ENCODE data around the gene ABCC4. TPM values are rescaled to one million over a fixed set of nuclear protein-coding genes. Genes with fewer than 3 reads are reported as not detected.

ABCC4 gene
- total and polyA plus RNA-seq, 2 of the 13 experiments (the other 11 are each of a cell fraction or from before 2014, with no cell fraction given) = 4.2 to 11.3 TPM

- TF ChIP-seq, protein P1, sequence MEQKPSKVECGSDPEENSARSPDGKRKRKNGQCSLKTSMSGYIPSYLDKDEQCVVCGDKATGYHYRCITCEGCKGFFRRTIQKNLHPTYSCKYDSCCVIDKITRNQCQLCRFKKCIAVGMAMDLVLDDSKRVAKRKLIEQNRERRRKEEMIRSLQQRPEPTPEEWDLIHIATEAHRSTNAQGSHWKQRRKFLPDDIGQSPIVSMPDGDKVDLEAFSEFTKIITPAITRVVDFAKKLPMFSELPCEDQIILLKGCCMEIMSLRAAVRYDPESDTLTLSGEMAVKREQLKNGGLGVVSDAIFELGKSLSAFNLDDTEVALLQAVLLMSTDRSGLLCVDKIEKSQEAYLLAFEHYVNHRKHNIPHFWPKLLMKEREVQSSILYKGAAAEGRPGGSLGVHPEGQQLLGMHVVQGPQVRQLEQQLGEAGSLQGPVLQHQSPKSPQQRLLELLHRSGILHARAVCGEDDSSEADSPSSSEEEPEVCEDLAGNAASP (CRISPR knock-in tag; IDR thresholded peaks at IDR 0.05; ENCODE audit: borderline replicate concordance) = no peak
- no peak for TF ChIP-seq AHR (CRISPR knock-in tag; IDR thresholded peaks at IDR 0.05)
- no peak for TF ChIP-seq MED1 (CRISPR knock-in tag; IDR thresholded peaks at IDR 0.05)
- TF ChIP-seq KAT8 (CRISPR knock-in tag; IDR thresholded peaks at IDR 0.05) = no peak
- TF ChIP-seq HOXA5 (CRISPR knock-in tag; IDR thresholded peaks at IDR 0.05) = no peak
- TF ChIP-seq, protein P2, sequence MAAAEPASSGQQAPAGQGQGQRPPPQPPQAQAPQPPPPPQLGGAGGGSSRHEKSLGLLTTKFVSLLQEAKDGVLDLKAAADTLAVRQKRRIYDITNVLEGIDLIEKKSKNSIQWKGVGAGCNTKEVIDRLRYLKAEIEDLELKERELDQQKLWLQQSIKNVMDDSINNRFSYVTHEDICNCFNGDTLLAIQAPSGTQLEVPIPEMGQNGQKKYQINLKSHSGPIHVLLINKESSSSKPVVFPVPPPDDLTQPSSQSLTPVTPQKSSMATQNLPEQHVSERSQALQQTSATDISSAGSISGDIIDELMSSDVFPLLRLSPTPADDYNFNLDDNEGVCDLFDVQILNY (CRISPR knock-in tag; conservative IDR thresholded peaks at IDR 0.05) = no peak
- TF ChIP-seq NPAS2 (CRISPR knock-in tag; IDR thresholded peaks at IDR 0.05; ENCODE audit: borderline replicate concordance) = no peak
- TF ChIP-seq SNAPC2 (CRISPR knock-in tag; IDR thresholded peaks at IDR 0.05) = no peak
- no peak for TF ChIP-seq ZSCAN30 (CRISPR knock-in tag; IDR thresholded peaks at IDR 0.05)
- no peak for TF ChIP-seq SMAD1 (CRISPR knock-in tag; IDR thresholded peaks at IDR 0.05; ENCODE audit: borderline replicate concordance, low read depth)
- no peak for TF ChIP-seq KDM4B (CRISPR knock-in tag; IDR thresholded peaks at IDR 0.05)
These were observed 241.9 kb downstream of the ABCC4 start (continued) for GRCh38 chr13:95059306-95059705.

- 86% methylated on average over 7 of the region's 7 CpGs for WGBS (ENCODE audit: low lambda C conversion rate)
- ChIA-PET CTCF (ENCODE audit: low intra/inter-chr PET ratio, low total read pairs) (no interaction called here), POLR2A (no interaction called here)
- no peaks in the 10 kb centered on the region for H4K20me1 ChIP-seq (ENCODE audit: insufficient read depth, low read length)
- H3K4me2 ChIP-seq (ENCODE audit: low read depth, low read length) = no peak overlapping the region
- BruUV-seq (replicated peaks) = no TSS peak
- no peak overlapping the region for H3K9ac ChIP-seq (ENCODE audit: insufficient read depth, low read depth, low read length)
- no peaks in the 10 kb centered on the region for H3K4me1 ChIP-seq (ENCODE audit: insufficient read depth, low read length)
- no peaks in the 10 kb centered on the region for H3K27me3 ChIP-seq (ENCODE audit: control insufficient read depth in 1 of 2, insufficient read depth in 2 of 2, low read length in 2 of 2)
- no peak for DNase-seq (ENCODE audit: low spot score)
- no peak overlapping the region for H3K4me3 ChIP-seq (replicated peaks in 1 of 3; ENCODE audit: insufficient read depth in 1 of 3, low read depth in 2 of 3, low read length in 3 of 3)
- intact Hi-C loops (cut with micrococcal nuclease; ENCODE audit: unreplicated experiment) (no loop called here), in situ Hi-C loops (cut with HindIII; ENCODE audit: extremely low pct_ligation_motif_present, low pct_unique_long_range_greater_than_20kb) (no loop called here)
- no peaks in the 10 kb centered on the region for H3K79me2 ChIP-seq (ENCODE audit: insufficient read depth, low read length)
- no peaks in the 10 kb centered on the region for H3K36me3 ChIP-seq (replicated peaks in 1 of 2; ENCODE audit: control insufficient read depth in 1 of 2, insufficient read depth in 2 of 2, low read length in 2 of 2)
- FAIRE-seq = no peak
- ATAC-seq = no peak
- H2AFZ ChIP-seq (ENCODE audit: low read length) = no peak overlapping the region
- no peak overlapping the region for H3K27ac ChIP-seq (ENCODE audit: extremely low read length, insufficient read depth, low read length)
- no peaks in the 10 kb centered on the region for H3K9me3 ChIP-seq (ENCODE audit: low read length)
- TF ChIP-seq SMAD9 (CRISPR knock-in tag; IDR thresholded peaks at IDR 0.05) (no peak), ZNF296 (CRISPR knock-in tag; conservative IDR thresholded peaks at IDR 0.05) (no peak), IKZF5 (CRISPR knock-in tag; IDR thresholded peaks at IDR 0.05) (no peak), ZBTB26 (CRISPR knock-in tag; IDR thresholded peaks at IDR 0.05; ENCODE audit: borderline replicate concordance) (no peak), REL (CRISPR knock-in tag; conservative IDR thresholded peaks at IDR 0.05) (no peak), ESRRA (CRISPR knock-in tag; IDR thresholded peaks at IDR 0.05; ENCODE audit: low read depth) (no peak), ZBTB7B (CRISPR knock-in tag; IDR thresholded peaks at IDR 0.05) (no peak), ZNF484 (CRISPR knock-in tag; IDR thresholded peaks at IDR 0.05; ENCODE audit: borderline replicate concordance, low read depth) (no peak), ZFP82 (CRISPR knock-in tag; IDR thresholded peaks at IDR 0.05; ENCODE audit: borderline replicate concordance) (no peak), ATF7-NPFF (CRISPR knock-in tag; IDR thresholded peaks at IDR 0.05; ENCODE audit: low read depth) (no peak), DDIT3 (CRISPR knock-in tag; IDR thresholded peaks at IDR 0.05) (no peak)
These were observed 242.6 kb downstream of the ABCC4 start for GRCh38 chr13:95058680-95059079.

Data from HepG2 (cell line).